NCI-H187 treated with DMSO at 0.1 percent for 48 hours (cell line): ENCODE data around the gene TFEB.

ENCODE experiments used
- DNase-seq: peaks from one replicate; lab custom pipeline; 2025; lab: John Stamatoyannopoulos, UW

The TFEB gene

GRCh38 chr6:41638002-41638934 is 97.1 kb downstream of the TFEB start, which contains the start of gene MDFI:
MDFI (plus strand) TSS chr6:41638468; CDS start chr6:41638750, 282 bp downstream.
- DNase-seq, result no peak

- DNase-seq, result no peak
Measured at GRCh38 chr6:41637194-41638001, 98.0 kb downstream of the TFEB start.

- DNase-seq, result no peak
Measured at GRCh38 chr6:41636833-41637193, 98.6 kb downstream of the TFEB start.

GRCh38 chr6:41635365-41635764 is 100.0 kb downstream of the TFEB start:
- DNase-seq, result no peak

- DNase-seq, result no peak
Measured at GRCh38 chr6:41634657-41635056, 100.8 kb downstream of the TFEB start.
